Uterus (tissue), 2 donors: ENCODE results near the gene TOR1AIP1.

Experiments
- POLR2A ChIP-seq, 2 donors: fragments of 450-650 bp; IDR thresholded peaks; one replicate each; pipeline ENCODE4 v1.6.1; 2016; ENCODE audit warnings: antibody characterized with exemption in 2 of 2, mild to moderate bottlenecking in 1 of 2, moderate library complexity in 1 of 2
- TF ChIP-seq, protein P1 (sequence below), 4 experiments: fragments of 200-600 bp in 2 of 4; fragments of 450-650 bp in 2 of 4; sonication (generic) in 2 of 4; IDR thresholded peaks; one replicate each; pipeline ENCODE4 v1.5.1; 2016 to 2019; ENCODE audit warnings: antibody characterized with exemption in 4 of 4, mild to moderate bottlenecking in 2 of 4, moderate library complexity in 1 of 4

DNA sequence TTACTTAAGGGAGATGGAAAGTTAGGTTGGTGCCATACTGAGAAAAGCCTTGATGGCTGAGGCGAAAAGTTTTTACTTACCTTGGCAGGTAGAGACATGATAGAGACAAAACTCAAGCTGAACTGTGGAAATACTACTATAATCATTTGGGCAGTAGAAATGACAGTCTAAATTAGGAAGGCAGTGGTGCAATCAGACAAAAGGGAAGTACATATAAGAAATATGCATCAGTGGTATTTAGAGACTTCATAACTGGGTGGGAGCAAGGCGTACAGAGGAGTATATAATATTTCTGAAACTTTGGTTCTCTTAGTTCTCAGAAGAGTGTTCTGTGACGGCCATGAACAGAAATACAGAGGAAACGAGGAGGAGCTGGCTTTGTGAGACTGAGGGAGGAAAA is 70.1 kb downstream of the TOR1AIP1 start:
- TF ChIP-seq, protein P1, sequence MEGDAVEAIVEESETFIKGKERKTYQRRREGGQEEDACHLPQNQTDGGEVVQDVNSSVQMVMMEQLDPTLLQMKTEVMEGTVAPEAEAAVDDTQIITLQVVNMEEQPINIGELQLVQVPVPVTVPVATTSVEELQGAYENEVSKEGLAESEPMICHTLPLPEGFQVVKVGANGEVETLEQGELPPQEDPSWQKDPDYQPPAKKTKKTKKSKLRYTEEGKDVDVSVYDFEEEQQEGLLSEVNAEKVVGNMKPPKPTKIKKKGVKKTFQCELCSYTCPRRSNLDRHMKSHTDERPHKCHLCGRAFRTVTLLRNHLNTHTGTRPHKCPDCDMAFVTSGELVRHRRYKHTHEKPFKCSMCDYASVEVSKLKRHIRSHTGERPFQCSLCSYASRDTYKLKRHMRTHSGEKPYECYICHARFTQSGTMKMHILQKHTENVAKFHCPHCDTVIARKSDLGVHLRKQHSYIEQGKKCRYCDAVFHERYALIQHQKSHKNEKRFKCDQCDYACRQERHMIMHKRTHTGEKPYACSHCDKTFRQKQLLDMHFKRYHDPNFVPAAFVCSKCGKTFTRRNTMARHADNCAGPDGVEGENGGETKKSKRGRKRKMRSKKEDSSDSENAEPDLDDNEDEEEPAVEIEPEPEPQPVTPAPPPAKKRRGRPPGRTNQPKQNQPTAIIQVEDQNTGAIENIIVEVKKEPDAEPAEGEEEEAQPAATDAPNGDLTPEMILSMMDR (IDR thresholded peaks at IDR 0.05) = no peak
- TF ChIP-seq POLR2A (IDR thresholded peaks at IDR 0.05) = no peak
